Measurements from ENCODE around the gene USP36.
"Not testable (repeated sequence)": the region's sequence is repeated elsewhere in the genome, so short reads cannot be mapped to it uniquely, and the experiment has no call there.

The USP36 gene

DNA sequence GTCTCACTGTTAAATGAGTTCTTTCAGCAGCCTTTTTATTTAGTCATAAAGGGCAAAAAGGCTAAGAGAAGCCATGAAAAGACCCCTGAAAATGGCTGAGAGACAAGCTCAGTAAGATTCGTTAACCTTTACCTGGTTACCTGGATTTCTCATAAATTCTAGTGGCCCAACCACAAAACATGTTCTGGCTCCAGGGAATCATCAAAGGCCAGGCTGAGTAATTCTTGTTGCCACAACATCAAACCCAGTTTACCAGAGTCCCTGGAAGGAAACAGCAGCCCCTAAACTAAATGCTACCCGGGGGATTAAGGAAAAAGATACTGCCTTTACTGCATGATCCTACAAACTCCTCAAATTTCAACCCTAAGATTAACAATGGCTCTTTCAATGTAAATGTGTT lies 74.4 kb downstream of the USP36 start:
- DNase-seq (ENCODE audit: low read depth): no peak

DNA sequence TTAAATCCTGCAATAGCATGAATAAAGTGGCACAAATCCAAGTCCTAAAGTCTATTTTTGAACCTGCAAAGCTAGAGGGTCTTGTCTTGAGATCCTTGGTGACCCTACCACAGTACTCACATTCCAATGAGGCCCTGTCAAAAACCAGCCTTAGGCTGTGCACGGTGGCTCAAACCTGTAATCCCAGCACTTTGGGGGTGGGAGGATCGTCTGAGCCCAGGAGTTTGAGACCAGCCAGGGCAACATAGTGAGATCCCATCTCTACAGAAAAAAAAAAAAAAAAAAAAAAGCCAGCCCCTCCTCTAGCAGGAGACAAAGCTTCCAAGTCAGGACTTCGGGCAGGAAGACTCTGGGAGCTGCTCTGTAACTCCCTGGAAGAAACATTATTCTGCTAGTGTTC lies 74.8 kb downstream of the USP36 start:
- no peak for DNase-seq (ENCODE audit: low read depth)

DNA sequence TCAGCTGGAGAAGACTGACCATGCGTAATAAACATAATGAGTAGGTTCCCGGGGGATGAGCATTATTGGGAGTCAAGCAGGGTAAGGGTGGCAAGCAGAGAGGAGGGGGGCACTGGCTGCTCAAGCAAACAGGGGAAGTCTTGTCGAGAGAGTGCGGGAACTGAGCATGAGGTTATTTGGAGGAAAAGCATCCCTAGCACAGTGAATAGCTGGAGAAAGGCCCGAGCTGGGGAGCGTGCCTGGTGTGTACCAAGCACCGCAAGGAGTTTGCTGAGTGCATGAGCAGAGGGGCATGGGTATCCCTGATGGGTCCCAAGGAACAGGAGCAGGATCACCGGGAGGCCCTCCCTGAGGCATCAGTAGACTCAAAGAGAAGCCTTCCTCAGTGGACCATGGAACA lies 75.7 kb downstream of the USP36 start:
- no peak for DNase-seq (ENCODE audit: low read depth)

DNA sequence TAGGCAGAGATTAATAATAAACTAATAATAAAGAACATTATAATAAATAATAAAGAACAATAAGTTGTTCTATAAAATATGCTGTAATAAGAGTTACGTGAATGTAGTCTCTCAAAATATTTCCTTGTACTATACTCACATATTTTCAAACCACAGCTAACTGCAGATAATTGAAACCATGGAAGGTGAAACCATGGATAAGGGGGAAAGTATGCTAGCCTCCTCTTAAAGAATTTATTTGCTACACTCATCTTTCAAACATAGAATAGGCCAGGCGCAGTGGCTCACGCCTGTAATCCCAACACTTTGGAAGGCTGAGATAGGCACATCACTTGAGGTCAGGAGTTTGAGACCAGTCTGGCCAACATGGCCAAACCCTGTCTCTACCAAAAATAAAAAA lies 77.1 kb downstream of the USP36 start:
- no peak for DNase-seq (ENCODE audit: low read depth)

DNA sequence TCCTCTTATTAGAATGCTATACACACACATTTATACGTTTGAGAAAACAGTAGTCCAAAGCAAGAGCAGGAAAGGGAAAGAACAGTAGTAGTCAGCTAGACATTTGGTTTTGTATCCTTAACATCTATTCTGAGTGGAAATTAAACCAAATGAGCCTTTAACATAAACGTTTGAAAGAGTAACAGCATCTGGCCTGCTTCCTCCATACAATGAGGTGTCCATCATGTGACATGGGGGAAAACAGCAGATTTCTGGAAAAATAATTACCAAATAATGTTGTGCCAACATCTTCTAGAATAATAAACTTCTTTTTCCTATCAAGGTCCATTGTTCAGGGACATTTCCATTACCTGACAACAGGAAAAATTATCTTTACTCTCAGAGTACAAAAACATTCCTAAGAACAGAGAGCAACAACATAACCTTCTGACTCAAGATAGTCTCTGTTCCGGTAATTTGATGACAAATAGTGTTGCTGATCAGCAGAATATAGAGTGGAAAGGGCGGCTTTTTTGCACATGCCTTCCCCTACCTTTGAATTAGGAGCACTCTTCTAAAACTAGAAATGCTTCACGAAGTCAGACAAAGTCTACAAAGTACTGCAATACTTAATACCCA lies 78.7 kb downstream of the USP36 start:
- no peak for DNase-seq (ENCODE audit: low read depth)

DNA sequence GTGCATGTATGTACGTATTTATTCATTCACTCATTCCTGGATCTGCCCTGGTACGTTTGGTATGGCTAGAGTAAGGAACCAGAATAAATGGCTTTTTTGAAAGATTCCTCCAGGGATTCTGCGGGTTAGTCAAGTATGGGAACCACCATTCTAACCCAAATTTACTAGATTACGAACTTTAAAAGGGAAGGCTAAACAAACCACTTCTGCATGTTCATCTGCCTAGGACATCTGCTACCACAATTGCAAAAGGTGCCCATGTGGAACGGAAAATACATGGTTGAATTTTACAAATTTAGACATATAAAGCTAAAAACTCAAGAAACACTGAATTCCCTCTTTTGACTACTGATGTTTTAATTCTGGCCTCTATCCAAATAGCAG lies 80.7 kb downstream of the USP36 start:
- DNase-seq (ENCODE audit: low read depth): no peak

DNA sequence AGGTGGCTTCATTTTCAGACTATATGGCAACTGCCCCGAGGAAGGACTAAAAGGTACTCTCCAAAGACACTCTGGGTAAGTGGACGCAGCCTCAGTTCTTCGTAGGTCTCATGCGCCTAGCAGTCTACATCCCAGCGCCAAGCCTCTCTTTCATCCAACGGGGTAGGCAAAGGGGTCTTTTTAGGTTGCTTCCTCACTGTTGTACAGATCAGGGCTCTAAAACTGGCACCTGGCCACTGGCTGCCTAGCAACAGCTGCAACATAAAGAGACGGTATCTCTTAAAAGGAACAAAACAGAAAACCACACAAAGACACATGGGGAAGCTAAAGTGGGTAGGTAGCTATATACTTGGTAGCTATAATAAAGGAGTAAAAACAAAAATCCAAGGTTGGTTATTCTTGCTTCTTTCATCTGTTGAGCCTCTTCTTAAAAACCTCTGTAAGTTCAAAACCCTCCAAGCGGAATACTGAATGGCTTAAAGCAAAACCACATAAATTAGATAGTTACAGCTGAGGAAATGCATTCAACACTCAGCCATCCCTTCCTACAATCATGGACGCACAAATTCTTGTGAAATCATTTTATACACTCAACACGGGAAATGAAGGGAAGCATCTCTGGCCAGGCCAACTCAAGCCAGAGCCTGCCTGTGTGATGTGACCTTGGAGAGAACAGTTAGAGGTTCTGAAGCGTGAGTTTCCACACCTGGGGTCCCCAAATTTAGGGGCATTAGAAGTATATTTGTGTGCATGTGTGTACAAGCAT lies 81.2 kb downstream of the USP36 start:
- DNase-seq (ENCODE audit: low read depth): peak; percentile 61

DNA sequence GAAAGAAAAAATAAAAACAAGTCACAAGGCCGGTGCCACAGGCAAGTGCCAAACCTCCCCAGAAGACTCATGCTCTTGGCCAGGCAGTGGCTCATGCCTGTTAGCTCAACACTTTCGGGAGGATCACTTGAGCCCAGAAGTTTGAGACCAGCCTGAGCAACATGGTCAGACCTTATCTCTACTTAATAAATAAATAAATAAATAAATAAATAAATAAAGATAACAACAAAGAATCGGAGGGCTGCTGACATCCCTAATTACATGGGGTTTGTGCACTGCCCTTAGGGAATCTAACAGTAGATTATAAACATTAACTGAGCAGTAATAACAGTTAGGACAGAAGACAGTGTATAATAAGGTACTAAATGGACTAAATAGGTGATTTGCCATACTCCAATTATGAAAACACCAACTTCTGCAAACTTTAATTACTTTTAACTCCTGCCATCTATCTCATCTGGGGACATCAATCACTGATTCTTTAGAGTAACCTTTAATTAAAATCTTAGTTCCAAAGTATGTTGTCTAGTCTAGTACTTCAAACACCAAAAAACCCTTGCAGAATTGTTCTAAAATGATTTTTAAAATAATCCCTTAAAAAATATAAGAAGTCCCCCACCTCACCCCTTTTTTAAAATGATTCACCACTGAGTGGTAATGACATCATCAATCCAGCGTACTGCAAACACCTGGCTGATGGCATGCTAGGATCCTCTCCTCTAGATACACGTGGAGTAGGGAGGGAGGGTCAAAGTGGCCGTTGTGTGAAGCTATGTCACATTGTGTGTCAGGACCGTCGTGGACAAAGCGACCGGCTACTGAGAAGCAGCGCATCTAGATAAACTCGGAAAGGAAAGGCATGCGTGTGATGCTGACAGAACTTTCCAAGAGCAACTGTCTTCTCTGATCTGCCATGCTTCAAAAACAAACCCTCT lies 87.0 kb downstream of the USP36 start:
- DNase-seq (ENCODE audit: low read depth): no peak

DNA sequence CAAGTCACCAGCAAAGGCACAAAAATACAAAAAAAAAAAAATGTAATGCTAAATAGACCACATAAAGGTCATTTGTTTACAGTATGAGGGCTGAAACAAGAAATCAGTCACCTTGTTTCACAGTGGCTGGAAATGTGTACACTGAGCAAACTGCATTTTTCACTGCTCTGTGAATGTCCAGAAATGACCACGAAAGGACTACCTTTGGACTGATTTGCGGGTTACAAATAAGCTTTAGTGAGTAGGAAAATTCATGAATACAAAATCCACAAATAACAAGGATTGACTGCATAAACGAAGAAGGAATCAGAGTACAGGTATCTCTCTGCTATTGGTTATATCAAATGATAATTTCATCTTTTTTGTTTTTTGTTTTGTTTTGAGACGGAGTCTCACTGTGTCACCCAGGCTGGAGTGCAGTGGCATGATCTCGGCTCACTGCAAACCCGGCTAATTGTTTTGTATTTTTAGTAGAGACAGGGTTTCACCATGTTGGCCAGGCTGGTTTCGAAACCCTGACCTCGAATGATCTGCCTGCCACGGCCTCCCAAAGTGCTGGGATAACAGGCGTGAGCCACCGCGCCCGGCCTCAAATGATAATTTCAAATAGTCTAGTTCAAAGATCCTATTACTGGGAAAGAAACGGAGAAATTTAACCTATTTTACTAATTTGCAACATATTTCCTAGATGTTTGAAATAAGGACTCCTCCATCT lies 89.0 kb downstream of the USP36 start:
- no peak for DNase-seq (ENCODE audit: low read depth)

DNA sequence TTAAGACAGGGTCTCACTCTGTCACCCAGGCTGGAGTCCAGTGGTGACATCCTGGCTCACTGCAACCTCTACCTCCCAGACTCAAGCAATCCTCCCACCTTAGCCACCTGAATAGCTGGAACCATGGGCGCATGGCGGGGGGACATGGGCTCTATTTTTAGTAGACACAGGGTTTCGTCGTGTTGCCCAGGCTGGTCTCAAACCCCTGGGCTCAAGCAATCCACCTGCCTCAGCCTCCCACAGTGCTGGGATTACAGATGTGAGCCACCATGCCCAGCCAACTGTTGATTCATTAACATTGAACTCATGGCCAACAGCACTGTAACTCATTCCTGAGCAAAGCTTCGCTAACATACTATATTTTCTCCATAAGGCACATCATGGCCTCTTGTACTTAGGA lies 89.6 kb downstream of the USP36 start:
- not testable (repeated sequence) for DNase-seq (ENCODE audit: low read depth)

DNA sequence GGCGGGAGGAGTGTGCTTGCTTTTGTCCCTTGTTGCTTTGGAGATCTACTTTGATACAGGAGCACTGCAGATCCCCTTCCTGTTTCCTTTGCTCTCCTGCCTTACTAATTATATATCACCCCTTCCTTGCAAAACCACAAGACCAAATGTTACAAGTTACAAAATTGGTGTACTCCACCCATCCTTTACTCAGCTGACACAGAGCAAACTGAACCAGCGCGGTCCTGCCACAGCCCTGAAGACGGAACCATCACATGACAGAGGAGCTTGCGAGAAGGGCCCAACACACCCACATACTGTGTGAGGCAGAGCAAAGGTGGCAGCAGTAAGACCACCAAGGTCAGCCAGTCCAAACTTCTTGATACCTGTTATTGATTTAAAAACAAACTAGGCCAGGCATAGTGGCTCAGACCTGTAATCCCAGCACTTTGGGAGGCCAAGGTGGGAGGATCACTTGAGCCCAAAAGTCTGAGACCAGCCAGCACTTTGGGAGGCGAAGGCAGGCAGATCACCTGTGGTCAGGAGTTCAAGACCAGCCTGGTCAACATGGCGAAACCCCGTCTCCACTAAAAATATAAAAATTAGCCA lies 91.8 kb downstream of the USP36 start:
- DNase-seq (ENCODE audit: low read depth): peak; percentile 63

DNA sequence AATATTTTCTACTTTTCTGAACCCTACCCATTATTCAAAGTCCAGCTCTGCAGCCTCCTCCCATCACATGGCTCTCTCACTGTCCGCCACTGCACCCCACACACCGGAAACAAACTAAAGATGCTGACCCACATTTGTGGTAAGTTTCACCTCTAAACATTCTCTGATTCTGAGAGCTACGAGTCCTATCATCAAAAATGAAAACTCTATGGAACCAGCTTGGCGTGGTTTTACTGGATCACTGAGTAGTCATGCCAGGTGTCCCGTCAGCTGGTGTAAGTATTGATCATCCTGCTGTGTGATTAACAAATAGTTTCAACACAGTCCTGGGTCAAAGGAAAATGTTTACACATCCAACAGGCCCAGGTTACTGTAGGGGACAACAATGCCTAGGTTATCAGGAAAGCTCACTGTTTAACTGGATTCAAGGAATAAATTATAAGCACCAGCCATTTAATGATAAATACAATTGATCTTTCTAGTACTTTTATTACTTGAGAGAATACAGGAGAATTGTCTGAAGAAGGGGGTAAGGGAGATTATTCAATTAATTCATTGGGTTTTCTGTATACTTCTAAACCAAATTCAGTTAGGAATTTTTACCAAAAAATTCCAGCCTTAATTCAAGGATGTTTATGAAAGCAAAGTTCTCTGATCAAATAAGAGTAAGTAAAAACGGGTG lies 92.4 kb downstream of the USP36 start:
- no peak for DNase-seq (ENCODE audit: low read depth)

DNA sequence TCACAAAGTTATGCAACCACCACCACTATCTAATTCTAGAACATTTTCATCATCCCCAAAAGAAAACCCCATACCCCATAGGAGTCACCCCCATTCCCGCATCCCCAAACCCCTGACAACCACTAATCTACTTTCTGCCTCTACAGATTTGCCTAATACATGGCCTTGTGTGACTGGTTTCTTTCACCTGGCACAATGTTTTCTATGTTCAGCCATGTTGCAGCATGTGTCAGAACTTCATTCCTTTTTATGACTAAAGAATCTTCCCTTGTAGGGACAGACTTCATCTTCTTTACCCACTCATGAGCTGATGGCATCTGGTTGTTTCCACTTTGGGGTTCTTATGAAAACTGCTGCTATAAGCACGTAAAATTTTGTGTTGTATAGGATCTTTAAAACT lies 93.1 kb downstream of the USP36 start:
- DNase-seq (ENCODE audit: low read depth): no peak

DNA sequence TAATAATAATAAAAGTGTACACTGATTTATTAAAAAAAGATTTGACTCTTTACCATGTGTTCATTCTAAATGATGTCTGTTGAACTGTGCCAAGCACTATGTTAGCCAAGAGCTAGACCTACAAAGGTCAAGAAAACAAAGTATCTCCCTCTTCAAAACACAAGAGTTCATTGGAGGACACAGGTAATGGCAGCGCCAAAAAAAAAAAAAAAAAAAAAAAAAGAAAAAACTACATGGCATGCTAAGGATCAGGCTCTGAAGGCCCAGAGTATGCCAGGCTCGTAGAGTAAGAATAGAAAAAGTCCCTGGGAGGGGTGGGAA lies 93.7 kb downstream of the USP36 start:
- DNase-seq (ENCODE audit: low read depth): no peak

DNA sequence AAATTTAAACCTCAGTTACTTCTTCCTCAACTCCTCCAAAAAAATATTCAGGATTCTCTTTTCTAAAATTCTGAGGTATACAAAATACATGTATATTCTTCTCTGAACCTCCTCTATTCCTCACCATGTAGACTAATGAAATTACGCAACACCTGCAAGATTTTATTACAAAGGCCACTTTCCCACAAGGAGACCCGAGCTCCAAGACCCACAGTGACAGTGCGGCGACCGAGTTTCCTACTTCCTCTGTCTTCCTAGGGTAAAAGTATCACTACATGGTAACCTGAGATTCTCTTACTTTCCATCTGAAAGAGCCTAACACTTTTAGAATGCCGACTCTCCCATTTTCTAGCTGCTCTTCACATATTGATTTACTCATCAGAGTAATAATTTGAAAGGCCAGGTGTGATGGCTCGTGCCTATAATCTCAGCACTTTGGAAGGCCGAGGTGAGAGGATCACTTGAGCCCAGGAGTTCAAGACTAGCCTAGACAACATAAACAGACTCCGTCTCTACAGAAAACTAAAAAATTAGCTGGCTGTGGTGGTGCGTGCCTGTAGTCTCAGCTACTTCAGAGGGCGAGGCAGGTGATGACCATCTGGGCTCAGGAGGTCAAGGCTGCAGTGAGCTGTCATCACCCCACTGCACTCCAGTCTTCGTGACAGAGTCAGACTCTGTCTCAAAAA lies 94.2 kb downstream of the USP36 start:
- DNase-seq (ENCODE audit: low read depth): no peak

Data from activated gamma-delta T cell treated with anti-CD3 and anti-CD28 coated beads, Interleukin-2, amount 50 U/mL, for 16 hours (primary cell).